Iris pigment epithelial cell (primary cell): ENCODE data around the gene TMEM221.

Experiments used
- DNase-seq: peaks from one replicate; pipeline ENCODE4 v3.0.0-alpha.2; 2011; ENCODE audit warnings: low read depth

TMEM221 gene

GRCh38 chr19:17405250-17406045 is 43.0 kb downstream of the TMEM221 start, which contains the start of gene BST2:
Gene BST2 (minus strand): TSS chr19:17405630. CDS start chr19:17405575, 55 bp downstream.
- DNase-seq: peak; percentile 67

- no peak for DNase-seq
Observed at GRCh38 chr19:17404621-17405249, 43.7 kb downstream of the TMEM221 start.

- no peak for DNase-seq
Observed at GRCh38 chr19:17404015-17404414, 44.5 kb downstream of the TMEM221 start.

GRCh38 chr19:17402982-17403855 is 45.2 kb downstream of the TMEM221 start:
- no peak for DNase-seq

- no peak for DNase-seq
Observed at GRCh38 chr19:17401628-17402027, 46.8 kb downstream of the TMEM221 start.

GRCh38 chr19:17398902-17399527 is 49.5 kb downstream of the TMEM221 start:
- no peak for DNase-seq

GRCh38 chr19:17394891-17395415 is 53.5 kb downstream of the TMEM221 start:
- peak; percentile 38 for DNase-seq

- no peak for DNase-seq
Observed at GRCh38 chr19:17393914-17394313, 54.6 kb downstream of the TMEM221 start, which contains the start of gene CCDC194. Gene CCDC194 (minus strand): TSS chr19:17394196. CDS start chr19:17394158, 38 bp downstream.

- DNase-seq: no peak
Observed at GRCh38 chr19:17393002-17393401, 55.5 kb downstream of the TMEM221 start.

GRCh38 chr19:17391371-17392151 is 56.9 kb downstream of the TMEM221 start:
- DNase-seq: no peak

- peak; percentile 91 for DNase-seq
Observed at GRCh38 chr19:17390665-17391370, 57.6 kb downstream of the TMEM221 start.

GRCh38 chr19:17389957-17390664 is 58.4 kb downstream of the TMEM221 start:
- DNase-seq: no peak

- no peak for DNase-seq
Observed at GRCh38 chr19:17389288-17389687, 59.2 kb downstream of the TMEM221 start.

GRCh38 chr19:17385878-17386611 is 62.4 kb downstream of the TMEM221 start:
- peak; percentile 43 for DNase-seq
